ENCODE measurements around the gene SUPT5H.

SUPT5H gene

DNA sequence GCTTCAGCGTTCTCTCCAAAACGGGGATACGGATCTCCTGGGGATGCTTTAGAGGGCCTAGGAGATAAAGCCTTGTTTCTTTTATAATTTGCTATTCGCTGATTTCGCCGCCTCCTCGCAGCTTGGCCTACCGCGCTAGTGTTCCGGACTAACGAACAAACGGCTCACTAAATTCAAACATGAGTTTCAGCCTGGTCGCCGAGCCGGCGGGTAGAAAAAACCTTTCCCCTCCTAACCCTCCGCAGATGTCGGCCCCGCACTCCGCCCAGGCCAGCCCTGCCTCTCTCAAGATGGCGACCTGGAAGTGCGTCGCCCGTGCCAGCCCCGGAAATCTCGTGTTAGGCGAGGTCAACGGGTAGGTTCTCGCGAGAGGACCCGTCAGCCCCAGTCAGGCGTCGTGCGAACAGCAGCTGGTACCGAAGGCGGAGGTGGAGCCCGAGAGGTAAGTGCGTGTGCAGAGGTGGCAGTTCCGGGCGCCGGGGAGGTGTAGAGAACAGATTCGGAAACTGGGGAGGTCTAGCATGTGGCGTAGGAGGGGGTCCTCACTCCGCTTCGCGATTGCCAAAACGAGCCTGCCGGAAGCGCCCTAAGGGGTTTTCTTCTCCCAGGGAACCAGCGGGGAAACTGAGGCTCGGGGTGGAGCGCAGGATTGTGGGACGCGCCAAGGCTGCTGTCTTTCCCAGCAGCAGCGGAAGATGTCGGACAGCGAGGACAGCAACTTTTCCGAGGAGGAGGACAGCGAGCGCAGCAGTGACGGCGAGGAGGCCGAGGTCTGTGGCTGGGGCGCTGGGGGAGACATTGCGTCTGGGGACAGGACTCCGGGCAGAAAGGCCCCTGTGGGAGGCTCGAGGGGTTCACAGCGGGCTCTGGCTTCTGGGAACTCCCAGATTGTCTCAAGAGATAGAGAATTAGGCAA, at the start of gene SUPT5H:
TSS of gene SUPT5H (plus strand) at position 387 of the 916 bp plus-strand sequence. CDS start at position 696, 309 bp downstream.
- peak; percentile 97 for DNase-seq

DNA sequence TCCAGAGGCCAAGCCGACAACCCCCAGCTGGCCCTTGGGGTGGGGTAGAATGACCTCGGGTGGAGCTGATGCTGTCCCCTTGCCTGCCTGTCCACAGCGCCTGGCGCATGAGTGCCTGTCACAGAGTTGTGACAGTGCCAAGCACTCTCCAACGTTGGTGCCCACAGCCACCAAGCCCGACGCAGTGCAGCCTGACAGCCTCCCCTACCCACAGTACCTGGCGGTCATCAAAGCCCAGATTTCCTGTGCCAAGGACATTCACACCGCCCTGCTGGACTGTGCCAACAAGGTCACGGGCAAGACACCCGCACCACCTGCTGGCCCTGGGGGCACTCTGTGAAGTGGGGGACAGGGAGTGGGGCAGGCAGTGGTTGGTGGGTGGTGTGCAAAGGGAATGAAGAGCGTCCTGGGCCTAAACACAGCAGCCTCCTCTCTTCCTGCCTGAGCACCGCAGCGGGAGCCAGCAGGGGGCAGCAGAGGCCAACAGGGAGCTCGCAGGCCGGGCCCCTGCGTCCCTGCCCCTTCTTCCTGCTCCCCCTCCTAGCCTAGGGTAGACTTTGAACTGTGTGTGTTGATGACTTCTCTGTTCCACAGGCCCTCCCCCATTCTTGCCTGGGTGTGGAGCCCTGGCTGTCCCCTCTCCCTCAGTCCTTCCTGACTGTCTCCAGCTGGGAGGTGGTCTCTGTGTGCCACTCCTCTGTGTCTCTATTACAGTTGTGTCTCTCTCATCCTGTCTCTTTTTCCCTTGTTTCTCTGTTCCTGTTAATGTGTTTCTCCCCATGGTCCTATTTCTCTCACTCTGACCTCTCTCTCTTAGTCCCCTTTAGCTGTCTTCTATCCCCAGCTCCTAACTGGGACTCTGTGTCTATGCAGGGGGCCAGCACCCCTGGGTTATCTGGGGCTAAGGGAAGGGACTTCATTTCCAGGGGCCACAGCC, 47.8 kb upstream of the SUPT5H start:
- peak; percentile 97 for DNase-seq

DNA sequence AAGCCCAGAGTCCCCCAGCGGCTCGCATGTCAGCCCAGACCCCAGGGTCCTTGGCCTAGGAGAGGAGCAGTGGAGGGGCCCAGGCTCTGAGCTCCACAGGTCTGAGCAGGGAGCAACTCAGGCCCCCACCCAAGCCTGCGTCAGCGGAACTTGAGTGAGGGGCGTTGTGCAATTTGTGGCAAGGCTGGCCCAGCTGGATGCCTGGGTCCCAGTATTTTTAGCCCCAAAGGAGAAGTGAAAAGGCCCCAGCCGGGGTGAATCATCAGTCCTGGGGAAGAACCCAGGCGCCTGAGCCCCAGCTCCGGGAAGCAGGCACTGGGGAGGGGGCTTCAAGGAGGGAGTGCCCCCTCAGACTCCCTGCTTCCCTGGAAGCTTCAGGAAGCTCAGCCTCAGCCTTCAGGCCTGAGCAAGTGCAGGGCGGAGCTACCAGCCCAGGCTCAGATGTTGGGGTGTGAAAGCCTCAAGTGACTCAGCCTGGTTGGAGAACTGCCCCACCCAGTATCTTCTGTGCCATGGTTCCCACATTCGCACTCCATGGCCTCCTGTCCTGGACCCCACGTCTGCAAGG, 47.0 kb upstream of the SUPT5H start:
- peak; percentile 51 for DNase-seq

DNA sequence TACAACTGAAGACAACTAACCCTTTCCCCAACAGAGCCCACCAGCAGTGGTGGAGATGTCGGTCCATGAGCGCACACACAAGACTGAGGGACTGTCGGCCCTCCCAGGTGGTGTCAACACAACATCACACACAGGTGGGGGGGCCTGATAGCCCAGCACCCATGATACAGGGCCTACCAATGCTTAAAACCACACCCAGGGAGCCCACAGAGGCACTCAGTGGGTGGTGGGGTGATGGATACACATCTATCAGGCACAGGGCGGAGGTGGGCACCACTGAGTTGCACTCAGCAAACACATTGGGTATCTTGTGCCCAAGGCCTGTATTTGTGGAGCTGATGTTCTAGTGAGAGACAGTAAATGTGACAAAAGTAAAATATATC, 45.7 kb upstream of the SUPT5H start:
- DNase-seq, result no peak

DNA sequence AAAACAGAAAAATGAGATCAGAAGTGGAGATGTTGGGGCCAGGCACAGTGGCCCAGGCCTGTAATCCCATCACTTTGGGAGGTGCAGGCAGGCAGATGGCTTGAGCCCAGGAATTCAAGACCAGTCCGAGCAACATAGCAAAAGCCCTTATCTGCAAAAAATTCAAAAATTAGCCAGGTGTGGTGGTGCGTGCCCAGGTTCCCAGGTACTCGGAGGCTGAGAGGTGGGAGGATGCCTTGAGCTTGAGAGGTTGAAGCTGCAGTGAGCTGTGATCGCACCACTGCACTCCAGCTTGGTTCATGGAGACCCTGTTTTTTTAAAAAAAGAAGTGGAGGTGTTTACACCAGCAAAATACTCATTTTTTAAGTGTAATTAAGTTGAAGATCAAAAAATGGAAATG, 45.3 kb upstream of the SUPT5H start:
- DNase-seq, result no peak

DNA sequence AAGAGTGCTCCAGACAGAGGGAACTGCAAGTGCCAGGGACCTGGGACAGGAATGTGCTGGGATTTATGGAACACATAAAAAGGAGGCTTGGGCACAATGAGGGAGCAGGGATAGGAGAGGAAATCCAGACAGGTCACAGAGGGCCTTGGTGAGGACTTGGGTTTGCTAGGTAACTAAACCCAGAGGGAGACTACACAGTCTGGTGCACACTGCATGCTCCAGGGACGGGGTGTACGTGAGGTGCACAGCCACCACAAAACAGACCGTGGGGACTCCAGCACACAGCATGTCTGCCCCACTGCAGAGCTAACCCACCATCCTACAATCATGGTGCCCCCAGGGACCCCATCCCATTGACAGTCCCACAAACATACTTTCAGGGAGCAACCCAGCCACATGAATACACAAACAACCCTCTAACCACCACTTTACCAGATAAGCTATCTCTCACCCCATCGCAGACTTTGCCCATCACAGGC, 44.3 kb upstream of the SUPT5H start:
- DNase-seq, result no peak

DNA sequence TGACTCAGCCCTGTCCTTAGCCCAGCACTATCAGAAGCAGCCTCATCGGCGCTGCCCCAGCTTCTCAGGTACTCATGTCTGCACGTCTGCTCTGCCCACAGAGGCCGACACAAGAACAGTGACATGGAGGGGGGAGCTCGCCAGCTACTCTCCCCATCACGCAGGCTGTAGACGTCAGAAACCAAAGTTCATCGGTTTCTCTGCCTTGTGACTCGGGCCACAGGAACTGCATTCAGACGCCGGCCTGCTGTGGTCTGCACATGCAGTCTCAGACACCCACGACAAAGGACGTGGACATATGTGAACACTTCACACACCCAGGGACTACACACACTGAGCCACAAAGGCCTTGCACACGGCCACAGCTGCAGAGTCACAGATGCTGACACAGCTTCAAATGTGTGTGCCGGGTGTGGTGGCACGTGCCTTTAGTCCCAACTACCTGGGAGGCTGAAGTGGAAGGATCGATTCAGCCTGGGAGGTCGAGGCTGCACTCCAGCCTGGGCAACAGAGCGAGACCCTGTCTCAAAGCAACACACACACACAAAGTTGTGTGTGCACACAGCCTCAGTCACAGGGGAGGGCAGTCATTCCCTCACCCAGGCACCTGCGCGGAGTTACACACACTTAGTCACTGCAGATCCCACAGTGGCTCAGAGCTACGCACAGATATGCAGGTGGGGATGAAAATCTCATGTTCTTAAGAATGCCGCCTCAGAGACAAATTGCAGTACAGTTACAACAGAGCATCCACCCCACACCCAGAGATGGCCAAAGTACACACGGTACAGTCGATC, 43.6 kb upstream of the SUPT5H start:
- peak; percentile 86 for DNase-seq

DNA sequence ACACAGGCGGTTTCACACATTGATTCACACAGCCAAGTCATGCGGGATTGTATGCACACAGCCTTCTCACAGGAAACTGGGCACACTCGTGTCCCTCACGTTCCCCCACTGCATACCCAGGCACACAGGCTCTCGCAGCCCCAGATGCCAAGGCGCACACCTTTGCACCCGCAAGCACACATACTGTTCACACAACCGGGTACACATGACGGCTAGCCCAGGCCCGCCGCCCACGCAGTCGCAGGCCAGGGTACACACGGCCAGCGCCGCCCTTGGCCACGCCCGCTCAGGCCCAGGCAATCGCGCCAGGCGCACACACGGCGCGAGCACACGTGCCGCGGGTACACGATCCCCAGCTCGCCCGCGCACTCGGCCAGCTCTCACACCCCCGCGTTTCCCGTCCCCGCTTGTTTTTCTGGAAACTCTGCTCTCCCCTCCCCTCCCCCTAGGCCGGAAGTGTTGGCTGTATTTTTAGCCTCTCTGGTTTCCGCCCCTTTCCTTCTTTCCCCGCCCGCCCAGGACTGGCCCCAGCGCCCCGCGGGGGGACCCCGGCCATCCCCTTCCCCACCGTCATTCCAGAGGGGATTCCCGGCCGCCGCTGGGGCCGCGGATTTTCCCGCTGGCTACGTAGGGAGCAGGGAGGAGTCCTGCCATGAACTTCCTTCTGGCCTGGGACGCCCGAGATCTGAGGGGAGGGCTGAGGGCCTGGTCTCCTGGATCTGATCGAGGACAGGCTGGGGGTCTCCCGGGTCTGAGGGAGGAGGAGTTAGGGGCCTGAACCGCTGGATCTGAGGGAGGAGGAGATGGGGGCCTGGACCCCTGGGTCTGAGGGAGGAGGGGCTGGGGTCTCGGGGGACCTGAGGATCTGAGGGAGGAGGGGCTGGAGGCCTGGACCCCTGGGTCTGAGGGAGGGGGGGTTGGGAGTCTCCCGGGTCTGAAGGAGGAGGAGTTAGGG, 42.8 kb upstream of the SUPT5H start:
- peak; percentile 84 for DNase-seq

DNA sequence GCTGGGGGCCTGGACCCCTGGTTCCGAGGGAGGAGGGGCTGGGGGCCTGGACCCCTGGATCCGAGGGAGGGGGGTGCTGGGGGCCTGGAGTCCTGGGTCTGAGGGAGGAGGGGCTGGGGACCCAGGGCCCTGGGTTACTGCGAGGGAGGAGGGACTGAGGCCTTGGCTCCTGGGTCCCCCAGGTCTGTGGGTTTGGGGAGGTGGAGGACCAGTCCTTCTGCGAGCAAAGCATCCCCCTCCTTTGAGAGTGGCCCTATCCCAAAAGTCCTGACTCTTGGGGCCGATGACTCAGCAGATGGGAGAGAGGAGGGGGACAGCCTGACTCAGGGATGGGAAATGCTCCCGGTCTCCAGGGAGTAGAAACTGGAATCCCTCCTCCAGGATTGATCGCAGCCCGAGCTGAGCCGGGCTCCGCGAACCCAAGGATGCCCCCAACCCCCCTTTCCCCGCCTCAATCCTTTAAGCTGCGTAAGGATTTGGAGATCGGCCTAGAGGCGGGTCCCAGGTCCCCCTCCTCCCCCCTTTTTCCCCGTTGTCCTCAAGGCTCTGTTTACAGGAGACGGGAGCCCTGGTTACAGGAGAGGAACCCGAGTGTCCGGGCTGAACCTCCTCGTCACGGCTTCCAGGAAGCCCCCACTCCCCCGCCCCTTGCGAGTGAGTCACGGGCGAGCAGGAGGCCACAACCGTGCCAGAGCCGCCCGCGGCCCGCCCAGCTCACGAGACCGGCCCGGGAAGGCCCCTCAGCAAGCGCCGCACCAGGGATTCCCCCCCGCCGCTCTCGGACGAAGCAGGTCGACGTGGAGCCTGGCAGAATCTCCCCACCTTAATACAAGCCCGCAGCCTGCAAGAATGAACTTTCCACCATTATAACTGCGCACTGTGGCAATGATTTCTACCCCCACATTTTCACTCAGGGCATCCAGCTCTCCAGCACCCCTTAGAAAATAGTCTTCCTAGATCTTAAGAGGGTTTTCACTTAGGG, 41.8 kb upstream of the SUPT5H start:
- DNase-seq, result peak; percentile 98

DNA sequence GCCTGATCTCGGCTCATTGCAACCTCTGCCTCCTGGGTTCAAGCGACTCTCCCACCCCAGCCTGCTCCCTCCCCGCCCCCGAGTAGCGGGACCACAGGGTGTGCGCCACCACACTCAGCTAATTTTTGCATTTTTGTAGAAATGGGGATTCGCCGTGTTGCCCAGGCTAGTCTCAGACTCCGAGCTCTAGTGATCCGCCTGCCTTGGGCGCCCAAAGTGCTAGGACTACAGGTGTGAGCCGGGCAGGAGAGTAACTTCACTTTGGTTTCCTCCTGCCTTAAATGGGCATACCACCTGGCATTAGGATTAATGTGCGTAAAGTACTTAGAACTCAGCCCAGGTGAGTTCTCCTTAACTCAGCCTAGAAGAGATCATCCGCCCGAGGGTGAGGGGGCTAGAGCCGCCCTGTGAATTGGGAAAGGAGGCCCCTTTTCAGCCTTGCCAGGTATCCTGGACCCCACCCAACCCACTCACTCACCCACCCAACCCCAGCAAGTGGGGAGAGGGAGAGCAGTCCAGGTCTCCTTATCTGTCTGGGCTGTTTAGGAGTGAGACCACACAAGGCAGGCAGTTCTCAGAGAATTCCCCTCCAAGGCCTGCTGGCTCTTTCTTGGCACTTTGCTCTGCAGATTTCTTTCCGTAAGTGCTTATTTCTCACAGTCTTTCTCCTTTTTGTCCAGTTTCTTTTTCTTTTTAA, 40.0 kb upstream of the SUPT5H start:
- no peak for DNase-seq

DNA sequence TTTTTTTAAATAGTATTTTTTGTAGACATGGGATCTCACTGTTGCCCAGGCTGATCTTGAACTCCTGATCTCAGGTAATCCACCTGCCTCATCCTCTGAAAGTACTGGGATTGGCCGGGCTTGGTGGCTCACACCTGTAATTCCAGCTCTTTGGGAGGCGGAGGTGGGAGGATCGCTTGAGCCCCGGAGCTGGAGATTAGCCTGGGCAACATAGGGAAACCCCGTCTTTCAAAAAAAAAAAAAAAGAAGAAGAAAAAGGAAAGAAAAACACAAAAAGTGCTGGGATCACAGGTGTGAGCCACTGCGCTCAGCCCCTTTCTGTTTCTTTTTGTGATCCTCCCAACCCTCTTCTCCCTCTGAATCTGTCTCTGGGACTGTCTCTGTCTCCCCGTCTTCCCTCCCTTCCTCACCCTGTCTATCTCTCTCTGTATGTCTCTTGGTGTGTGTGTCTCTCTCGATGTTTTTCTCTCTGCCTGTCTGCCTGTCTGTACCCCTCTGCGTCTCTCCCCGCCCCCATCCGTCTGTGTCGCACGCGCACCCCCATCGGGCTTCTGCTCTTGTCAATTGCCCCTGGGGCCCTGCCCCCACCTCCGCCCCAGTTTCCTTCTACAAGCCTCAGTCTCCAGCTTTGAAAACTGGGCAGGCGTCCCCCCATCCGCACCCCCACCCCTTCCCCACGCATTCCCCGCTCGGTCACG, 39.3 kb upstream of the SUPT5H start:
- peak; percentile 93 for DNase-seq

DNA sequence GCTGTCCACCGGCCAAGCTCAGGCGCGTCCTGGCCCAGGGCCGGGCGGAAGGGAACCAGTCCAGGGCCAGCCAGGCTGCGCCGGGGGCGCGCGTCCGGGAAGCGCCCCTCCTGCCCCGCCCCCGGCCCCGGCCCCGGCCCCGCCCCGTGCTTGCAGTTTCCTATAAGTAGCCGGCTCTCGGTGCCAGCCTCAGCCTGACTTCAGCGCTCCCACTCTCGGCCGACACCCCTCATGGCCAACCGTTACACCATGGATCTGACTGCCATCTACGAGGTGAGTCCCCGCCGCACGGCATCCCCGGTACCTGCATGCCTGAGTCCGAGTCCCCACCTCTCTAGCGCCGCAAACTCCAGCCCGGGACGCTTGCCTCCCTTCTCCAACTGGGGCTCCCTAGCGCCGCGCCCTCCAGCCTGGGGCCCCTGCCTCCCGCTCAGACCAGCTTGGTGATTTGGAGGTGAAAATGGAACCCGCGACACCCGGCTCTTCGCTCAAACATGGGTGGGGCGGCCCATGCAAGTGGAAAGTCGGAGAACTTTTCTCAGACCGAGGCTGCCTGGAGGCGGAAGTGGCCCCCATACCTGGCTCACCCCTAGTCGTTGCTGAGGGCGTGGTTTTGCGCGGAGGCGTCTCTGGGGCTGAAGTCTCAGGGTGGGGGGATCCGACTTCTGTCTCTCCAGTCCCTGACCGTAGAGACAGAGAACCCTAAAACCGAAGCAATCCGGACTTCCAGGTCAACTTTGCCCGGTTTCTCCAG, 38.5 kb upstream of the SUPT5H start, which contains the start of gene ZFP36:
TSS of gene ZFP36 (plus strand) at position 192 of the 754 bp plus-strand sequence. CDS start at position 250, 58 bp downstream.
- DNase-seq, result peak; percentile 90

DNA sequence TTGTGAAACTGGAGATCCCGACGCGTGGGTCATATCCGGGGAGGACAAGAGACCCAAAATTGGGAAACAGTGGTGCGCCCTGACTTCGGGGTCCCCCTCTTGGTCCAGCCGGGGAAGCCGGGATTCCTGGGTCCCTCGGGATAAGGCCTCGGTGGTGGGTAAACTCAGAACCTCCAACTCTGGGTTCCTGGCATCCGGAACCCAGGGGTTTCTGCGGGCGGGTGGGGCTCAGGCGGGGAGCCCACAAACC, 38.0 kb upstream of the SUPT5H start:
- no peak for DNase-seq

DNA sequence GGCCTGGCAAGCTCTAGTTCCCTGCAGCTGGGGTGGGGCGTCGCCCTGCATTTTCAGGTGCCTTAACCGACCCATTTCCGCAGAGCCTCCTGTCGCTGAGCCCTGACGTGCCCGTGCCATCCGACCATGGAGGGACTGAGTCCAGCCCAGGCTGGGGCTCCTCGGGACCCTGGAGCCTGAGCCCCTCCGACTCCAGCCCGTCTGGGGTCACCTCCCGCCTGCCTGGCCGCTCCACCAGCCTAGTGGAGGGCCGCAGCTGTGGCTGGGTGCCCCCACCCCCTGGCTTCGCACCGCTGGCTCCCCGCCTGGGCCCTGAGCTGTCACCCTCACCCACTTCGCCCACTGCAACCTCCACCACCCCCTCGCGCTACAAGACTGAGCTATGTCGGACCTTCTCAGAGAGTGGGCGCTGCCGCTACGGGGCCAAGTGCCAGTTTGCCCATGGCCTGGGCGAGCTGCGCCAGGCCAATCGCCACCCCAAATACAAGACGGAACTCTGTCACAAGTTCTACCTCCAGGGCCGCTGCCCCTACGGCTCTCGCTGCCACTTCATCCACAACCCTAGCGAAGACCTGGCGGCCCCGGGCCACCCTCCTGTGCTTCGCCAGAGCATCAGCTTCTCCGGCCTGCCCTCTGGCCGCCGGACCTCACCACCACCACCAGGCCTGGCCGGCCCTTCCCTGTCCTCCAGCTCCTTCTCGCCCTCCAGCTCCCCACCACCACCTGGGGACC, 37.6 kb upstream of the SUPT5H start:
- peak; percentile 64 for DNase-seq

DNA sequence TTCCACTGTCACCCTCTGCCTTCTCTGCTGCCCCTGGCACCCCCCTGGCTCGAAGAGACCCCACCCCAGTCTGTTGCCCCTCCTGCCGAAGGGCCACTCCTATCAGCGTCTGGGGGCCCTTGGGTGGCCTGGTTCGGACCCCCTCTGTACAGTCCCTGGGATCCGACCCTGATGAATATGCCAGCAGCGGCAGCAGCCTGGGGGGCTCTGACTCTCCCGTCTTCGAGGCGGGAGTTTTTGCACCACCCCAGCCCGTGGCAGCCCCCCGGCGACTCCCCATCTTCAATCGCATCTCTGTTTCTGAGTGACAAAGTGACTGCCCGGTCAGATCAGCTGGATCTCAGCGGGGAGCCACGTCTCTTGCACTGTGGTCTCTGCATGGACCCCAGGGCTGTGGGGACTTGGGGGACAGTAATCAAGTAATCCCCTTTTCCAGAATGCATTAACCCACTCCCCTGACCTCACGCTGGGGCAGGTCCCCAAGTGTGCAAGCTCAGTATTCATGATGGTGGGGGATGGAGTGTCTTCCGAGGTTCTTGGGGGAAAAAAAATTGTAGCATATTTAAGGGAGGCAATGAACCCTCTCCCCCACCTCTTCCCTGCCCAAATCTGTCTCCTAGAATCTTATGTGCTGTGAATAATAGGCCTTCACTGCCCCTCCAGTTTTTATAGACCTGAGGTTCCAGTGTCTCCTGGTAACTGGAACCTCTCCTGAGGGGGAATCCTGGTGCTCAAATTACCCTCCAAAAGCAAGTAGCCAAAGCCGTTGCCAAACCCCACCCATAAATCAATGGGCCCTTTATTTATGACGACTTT, 36.8 kb upstream of the SUPT5H start:
- DNase-seq, result peak; percentile 46

Data from activated CD4-positive, alpha-beta T cell treated with anti-CD3 and anti-CD28 coated beads, Interleukin-2, amount 50 U/mL, for 1 hour (primary cell).